IPS-18c (cell line): ENCODE results near the gene ARL5C.

Experiments
- H3K4me3 ChIP-seq: 2 replicates; pipeline ENCODE4 v1.7.0; 2013; ENCODE audit warnings: low read depth, mild to moderate bottlenecking, low read length, moderate library complexity; ENCODE audit not compliant: insufficient read depth
- H3K9me3 ChIP-seq: one replicate; pipeline ENCODE4 v1.6.1; 2013; ENCODE audit warnings: mild to moderate bottlenecking, low read length, moderate library complexity; ENCODE audit not compliant: control insufficient read depth, insufficient read depth

ARL5C gene

GRCh38 chr17:39151943-39152818, 13.8 kb downstream of the ARL5C start:
- no peaks in the 10 kb centered on the region for H3K9me3 ChIP-seq
- H3K4me3 ChIP-seq: peak overlapping the region; percentile 83

GRCh38 chr17:39151150-39151942, 14.6 kb downstream of the ARL5C start, which contains the start of gene PLXDC1:
TSS of gene PLXDC1 (minus strand) at chr17:39151637. CDS start at chr17:39151437, 200 bp downstream.
- H3K4me3 ChIP-seq: peak within 1 kb of the TSS; percentile 83

GRCh38 chr17:39150795-39151149, 15.2 kb downstream of the ARL5C start:
- peak overlapping the region; percentile 61 for H3K4me3 ChIP-seq
- no peaks in the 10 kb centered on the region for H3K9me3 ChIP-seq

More at GRCh38 chr17:39151150-39151942, 14.6 kb downstream of the ARL5C start, which contains the start of gene PLXDC1:
- no peaks in the 10 kb centered on the region for H3K9me3 ChIP-seq

GRCh38 chr17:39150104-39150634, 15.8 kb downstream of the ARL5C start:
- Histone ChIP-seq H3K4me3 (no peak overlapping the region), H3K9me3 (no peaks in the 10 kb centered on the region)

- H3K4me3 ChIP-seq: no peak overlapping the region
- no peaks in the 10 kb centered on the region for H3K9me3 ChIP-seq
Measured at GRCh38 chr17:39147221-39148185, 18.5 kb downstream of the ARL5C start.

DNA sequence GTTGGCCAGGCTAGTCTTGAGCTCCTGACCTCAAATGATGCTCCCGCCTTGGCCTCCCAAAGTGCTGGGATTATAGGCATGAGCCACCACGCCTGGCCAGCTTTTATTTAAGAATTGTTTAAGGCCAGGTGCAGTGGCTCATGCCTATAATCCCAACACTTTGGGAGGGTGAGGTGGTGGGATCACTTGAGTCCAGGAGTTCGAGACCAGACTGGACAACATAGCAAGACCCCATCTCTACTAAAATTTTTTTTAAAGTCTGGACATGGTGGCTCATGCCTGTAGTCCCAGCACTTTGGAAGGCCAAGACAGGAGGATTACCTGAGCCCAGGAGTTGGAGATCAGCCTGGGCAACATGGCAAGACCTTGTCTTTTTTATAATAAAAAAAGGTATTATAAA, 19.7 kb downstream of the ARL5C start:
- H3K9me3 ChIP-seq: no peaks in the 10 kb centered on the region

DNA sequence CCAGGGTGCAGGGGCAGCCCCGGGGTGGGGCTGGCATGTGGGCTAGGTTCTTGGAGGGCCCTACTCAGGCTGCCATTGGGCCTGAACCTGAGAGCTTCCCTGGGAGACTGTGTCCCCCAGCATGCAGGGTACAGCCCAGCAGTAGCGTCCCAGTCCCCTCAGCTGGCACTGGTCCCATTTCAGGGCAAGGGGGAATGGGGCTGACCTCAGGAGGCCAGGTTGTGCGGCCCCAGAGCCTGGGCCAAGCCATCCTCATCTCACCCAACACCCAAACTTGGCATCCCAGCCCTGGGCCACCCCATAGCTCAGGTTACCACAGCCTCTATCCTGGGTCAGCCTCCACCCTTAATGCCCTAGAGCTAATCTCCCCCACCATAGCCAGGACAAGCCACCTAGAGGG, 20.8 kb downstream of the ARL5C start:
- Histone ChIP-seq H3K9me3 (no peaks in the 10 kb centered on the region), H3K4me3 (no peak overlapping the region)

More for the DNA sequence above, 19.7 kb downstream of the ARL5C start:
- no peak overlapping the region for H3K4me3 ChIP-seq

DNA sequence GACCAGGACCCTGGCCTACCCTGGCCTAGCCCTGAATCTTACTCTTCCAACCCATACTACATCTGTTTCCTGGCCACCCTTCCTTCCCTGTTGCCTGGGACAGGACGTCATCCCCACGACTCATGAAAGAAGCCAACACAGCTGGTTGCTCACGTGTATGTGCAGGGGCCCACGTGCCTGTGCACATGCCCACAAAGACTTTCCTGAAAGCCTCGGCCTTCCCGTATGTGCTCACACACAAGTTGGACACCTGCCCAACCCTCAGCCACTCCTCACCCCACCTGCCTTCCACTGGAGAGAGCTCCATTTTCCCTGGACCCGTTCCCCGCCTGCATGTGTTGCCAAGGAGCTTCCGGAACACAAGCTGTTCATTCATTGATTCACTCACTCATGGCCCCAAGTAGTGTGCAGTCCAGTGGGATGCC, 21.5 kb downstream of the ARL5C start:
- Histone ChIP-seq H3K9me3 (no peaks in the 10 kb centered on the region), H3K4me3 (no peak overlapping the region)

DNA sequence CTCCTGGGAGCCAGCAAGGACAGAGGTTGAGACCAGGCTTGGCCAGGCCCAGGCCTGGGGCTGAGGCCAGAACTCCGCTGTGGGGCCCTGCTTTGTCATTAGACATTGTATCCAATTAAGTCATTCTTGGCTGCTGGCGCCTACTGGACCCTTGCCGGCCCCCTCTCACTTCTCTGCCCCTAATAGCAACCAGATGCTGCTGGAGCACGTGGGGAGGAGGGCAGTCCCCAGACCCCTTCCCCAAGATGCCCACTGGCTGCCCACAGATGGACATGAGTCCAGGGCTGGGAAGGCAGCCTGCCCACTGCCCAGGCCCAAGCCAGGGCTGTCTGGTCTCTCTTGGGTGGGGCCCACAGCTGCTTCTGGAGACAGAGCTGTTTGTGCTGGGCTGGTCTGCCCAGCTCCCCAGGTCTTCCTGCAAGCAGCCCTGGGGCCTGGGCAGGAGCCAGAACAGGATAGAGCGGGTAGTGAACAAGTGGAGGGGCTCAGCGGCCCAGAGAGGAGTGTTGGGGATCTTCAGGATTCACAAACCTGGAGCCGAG, 22.3 kb downstream of the ARL5C start:
- no peak overlapping the region for H3K4me3 ChIP-seq
- no peaks in the 10 kb centered on the region for H3K9me3 ChIP-seq

GRCh38 chr17:39141915-39142664, 23.9 kb downstream of the ARL5C start:
- H3K9me3 ChIP-seq: no peaks in the 10 kb centered on the region
- H3K4me3 ChIP-seq: no peak overlapping the region

DNA sequence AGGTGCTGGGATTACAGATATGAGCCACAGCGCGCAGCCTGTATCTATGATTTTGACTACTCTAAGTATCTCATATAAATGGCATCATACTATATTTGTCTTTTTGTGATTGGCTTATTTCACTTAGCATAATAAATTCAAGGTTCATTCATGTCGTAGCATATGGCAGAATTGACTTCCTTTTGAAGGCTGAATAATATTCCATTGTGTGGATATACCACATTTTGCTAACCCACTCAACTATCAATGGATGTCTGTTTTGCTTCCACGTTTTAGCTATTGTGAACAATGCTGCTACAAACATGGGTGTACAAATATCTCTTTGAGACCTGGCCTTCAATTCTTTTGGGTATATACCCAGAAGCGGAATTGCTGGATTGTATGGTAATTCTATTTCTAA, 24.7 kb downstream of the ARL5C start:
- Histone ChIP-seq H3K9me3 (no peaks in the 10 kb centered on the region), H3K4me3 (no peak overlapping the region)

DNA sequence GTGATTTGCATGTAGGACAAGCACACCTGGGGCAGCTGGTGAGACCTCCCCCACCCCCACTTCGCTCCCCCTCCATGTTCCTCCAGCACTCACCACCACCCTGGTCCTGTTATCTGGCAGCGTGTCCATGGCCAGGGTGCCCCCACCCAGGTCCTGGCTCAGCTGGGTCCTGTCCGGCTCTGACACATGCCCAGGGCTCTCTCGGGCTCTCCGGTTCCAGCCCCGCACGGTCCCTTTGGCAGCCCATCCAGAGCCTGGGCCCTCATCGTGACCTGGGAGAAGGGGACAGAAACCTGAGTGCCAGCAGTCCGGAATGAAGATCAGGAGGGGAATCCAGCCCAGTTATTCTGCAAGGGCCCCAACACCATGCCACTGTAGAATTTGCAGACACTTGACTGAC, 26.4 kb downstream of the ARL5C start:
- Histone ChIP-seq H3K4me3 (no peak overlapping the region), H3K9me3 (no peaks in the 10 kb centered on the region)

- no peaks in the 10 kb centered on the region for H3K9me3 ChIP-seq
- H3K4me3 ChIP-seq: no peak overlapping the region
Measured at GRCh38 chr17:39139161-39139511, 26.8 kb downstream of the ARL5C start.

DNA sequence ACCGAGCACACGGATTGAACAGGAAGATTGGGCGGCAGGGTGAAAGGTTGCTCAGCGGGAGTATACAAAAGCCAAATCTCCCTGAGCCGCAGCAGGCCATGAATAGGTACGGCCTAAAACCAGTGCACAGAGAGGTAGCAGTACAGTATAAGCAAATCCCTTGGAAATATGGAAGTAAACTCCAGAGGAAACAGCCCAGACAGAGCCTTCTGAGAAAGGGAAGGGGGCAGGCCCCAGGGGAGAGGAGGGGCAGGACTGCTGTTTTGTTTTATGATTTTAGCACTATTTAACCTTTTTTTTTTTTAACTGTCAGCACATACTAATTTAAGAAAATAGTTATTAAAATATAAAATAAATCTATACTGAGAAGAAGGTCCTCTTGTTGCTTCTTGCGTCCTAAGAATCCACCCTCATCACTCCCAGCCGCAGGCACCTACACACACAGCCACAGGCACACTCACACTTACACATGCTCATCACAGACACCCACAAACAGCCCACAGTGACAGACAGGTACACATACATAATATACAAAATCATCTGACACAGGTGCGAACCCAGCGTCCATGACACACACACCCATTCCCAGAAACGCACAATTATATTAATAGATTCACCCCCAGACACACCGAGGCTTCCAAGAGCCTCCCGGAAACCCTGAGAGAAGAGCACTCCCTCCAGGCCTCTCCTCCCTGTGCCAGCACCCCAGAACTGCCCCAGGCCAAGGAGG, 27.4 kb downstream of the ARL5C start:
- no peak overlapping the region for H3K4me3 ChIP-seq
- no peaks in the 10 kb centered on the region for H3K9me3 ChIP-seq

DNA sequence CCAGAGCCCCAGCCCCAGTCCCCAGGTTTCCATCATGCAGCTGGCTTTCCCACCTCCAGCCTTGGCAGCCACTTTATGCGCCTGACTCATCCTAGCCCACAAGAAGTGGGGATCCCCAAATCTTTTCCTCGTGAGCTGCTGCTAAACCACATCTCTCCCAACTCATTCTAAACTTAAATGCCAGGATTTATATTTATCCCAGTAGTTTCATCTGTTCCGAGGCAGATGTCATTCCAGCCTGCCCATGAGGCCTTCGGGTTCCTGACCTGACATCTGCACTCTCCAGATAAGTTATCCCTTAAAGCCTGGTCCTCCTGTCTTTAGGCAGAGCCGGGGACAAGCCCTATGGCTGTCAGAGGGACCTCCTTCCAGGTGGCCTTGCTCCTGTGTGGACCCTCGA, 31.1 kb downstream of the ARL5C start:
- H3K9me3 ChIP-seq: no peaks in the 10 kb centered on the region
- no peak overlapping the region for H3K4me3 ChIP-seq
